Measurements from ENCODE around the gene CHST6. TPM values are rescaled to one million over a fixed set of nuclear protein-coding genes. Genes with fewer than 3 reads are reported as not detected.
A peak's percentile ranks its signal among the peaks of the same experiment; 100 is the strongest.

Gene CHST6
- total and polyA plus RNA-seq, 9 of the 15 experiments (the other 6 are each of a cell fraction or from before 2014, with no cell fraction given) = 0.01 to 0.05 (median 0.02) TPM; not detected in 6

- TF ChIP-seq SIRT6 (IDR thresholded peaks at IDR 0.05; ENCODE audit: low read depth, low read length) (no peak), SUPT5H (IDR thresholded peaks at IDR 0.05) (peak; percentile 56), HNRNPH1 (optimal IDR thresholded peaks at IDR 0.05; ENCODE audit: low read depth, low read length) (no peak), IRF2 (CRISPR knock-in tag; IDR thresholded peaks at IDR 0.05) (no peak), EP400 (IDR thresholded peaks at IDR 0.05) (peak; percentile 83), BRF2 (IDR thresholded peaks at IDR 0.05; ENCODE audit: borderline replicate concordance, insufficient read depth, insufficient read length) (no peak), ZBTB49 (CRISPR knock-in tag; IDR thresholded peaks at IDR 0.05; ENCODE audit: borderline replicate concordance) (peak; percentile 15; the same call in 1 of the 2 replicates), FOXP4 (CRISPR knock-in tag; IDR thresholded peaks at IDR 0.05; ENCODE audit: borderline replicate concordance) (peak; percentile 82), ZNF23 (CRISPR knock-in tag; IDR thresholded peaks at IDR 0.05) (no peak), ZNF316 (IDR thresholded peaks at IDR 0.05) (no peak), ZNF253 (CRISPR knock-in tag; conservative IDR thresholded peaks at IDR 0.05) (no peak), SMC3 (conservative IDR thresholded peaks at IDR 0.05; ENCODE audit: insufficient read depth, low read depth, low read length) (no peak), PKNOX1 (IDR thresholded peaks at IDR 0.05) (no peak), ZNF431 (CRISPR knock-in tag; IDR thresholded peaks at IDR 0.05) (no peak), HNRNPLL (IDR thresholded peaks at IDR 0.05; ENCODE audit: low read depth, low read length, poor library complexity, severe bottlenecking) (no peak), PTTG1 (tag; IDR thresholded peaks at IDR 0.05; ENCODE audit: low read depth) (no peak), THRA (IDR thresholded peaks at IDR 0.05) (no peak), ZNF589 (CRISPR knock-in tag; IDR thresholded peaks at IDR 0.05; ENCODE audit: low read depth) (no peak), EWSR1 (IDR thresholded peaks at IDR 0.05; ENCODE audit: borderline replicate concordance, low read depth, partially characterized antibody) (no peak), ZNF436 (CRISPR knock-in tag; IDR thresholded peaks at IDR 0.05) (no peak), CHCHD3 (CRISPR knock-in tag; IDR thresholded peaks at IDR 0.05) (no peak)
Observed at GRCh38 chr16:75433732-75434413, 61.4 kb downstream of the CHST6 start (continued).

Measured in K562 (cell line).